ENCODE measurements around the gene TNFRSF14.

DNA sequence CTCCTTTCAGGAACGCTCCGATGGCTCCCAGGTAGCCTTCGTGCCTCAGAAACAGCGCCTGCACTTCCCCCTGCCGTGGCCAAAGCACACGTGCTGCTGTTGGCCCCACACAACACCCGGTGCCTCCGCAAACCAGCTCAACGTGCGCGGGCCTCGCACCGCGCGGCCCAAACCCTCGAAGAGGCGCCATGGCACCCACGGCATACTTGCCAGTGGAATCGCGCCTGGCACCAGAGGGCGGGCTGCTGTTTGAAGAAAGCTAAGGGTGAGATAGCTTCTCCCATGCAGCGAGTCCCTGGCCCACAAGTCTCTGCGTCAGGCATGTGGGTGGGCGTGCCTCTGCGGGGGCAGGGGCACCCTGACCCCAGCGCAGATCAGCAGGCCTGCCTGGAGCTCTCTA is 37.6 kb upstream of the TNFRSF14 start:
- TF ChIP-seq POLR2A (IDR thresholded peaks at IDR 0.05; ENCODE audit: low read depth, low read length) (no peak), POLR2AphosphoS5 (IDR thresholded peaks at IDR 0.05; ENCODE audit: low read depth, low read length) (no peak)
